Activated B cell treated with CpG ODN at 0.5 μM for 24 hours (primary cell): ENCODE results near the gene ARHGEF17. TPM values are rescaled to one million over a fixed set of nuclear protein-coding genes. Genes with fewer than 3 reads are reported as not detected.
A peak's percentile ranks its signal among the peaks of the same experiment; 100 is the strongest.

Experiments used
- ATAC-seq: fragments of 200-7000 bp; cut with Tn5 transposase; one replicate; pipeline ENCODE4 v1.10.0; 2021; ENCODE audit warnings: low read depth, mild to moderate bottlenecking, moderate library complexity
- CTCF ChIA-PET: fragments of 350-600 bp; sonication (Branson Sonifier 250); formaldehyde crosslinking; loops from one replicate; lab custom pipeline; 2021; ENCODE audit warnings: antibody characterized with exemption; lab: Charles Lee
- POLR2A ChIA-PET: fragments of 350-600 bp; sonication (Branson Sonifier 250); formaldehyde crosslinking; loops from one replicate; lab custom pipeline; 2021; ENCODE audit warnings: antibody characterized with exemption; lab: Charles Lee
- DNase-seq: peaks from one replicate; pipeline ENCODE4 v3.0.0; 2022
- H3K27ac Mint-ChIP-seq: one replicate; pipeline ENCODE4 v1.8.0; 2020; ENCODE audit warnings: mixed read lengths
- H3K27me3 Mint-ChIP-seq: one replicate; pipeline ENCODE4 v1.8.0; 2021; ENCODE audit warnings: mixed read lengths
- H3K36me3 Mint-ChIP-seq: one replicate; pipeline ENCODE4 v1.8.0; 2021; ENCODE audit warnings: low read depth, mixed read lengths
- H3K4me1 Mint-ChIP-seq: one replicate; pipeline ENCODE4 v1.8.0; 2021; ENCODE audit warnings: mixed read lengths
- H3K4me3 Mint-ChIP-seq: one replicate; pipeline ENCODE4 v1.8.0; 2020; ENCODE audit warnings: mild to moderate bottlenecking, mixed read lengths
- H3K9me3 Mint-ChIP-seq: one replicate; pipeline ENCODE4 v1.8.0; 2020; ENCODE audit warnings: mixed read lengths
- intact Hi-C: fragments of 100-400 bp; cut with micrococcal nuclease; formaldehyde crosslinking; loops from one replicate; pipeline ENCODE4 v1.15.1; 2024
- total RNA-seq: library from RNA; stranded (reverse); gene quantifications from 2 replicates; pipeline ENCODE4 v1.2.3, GENCODE V29; 2022
- TF ChIP-seq, protein P1 (sequence below): fragments of 200-600 bp; IDR thresholded peaks from one replicate; pipeline ENCODE4 v1.8.0; 2022; ENCODE audit warnings: antibody characterized with exemption, mild to moderate bottlenecking

Gene ARHGEF17
- total RNA-seq, 1 donor from 2014 or later: 0.02 TPM

DNA sequence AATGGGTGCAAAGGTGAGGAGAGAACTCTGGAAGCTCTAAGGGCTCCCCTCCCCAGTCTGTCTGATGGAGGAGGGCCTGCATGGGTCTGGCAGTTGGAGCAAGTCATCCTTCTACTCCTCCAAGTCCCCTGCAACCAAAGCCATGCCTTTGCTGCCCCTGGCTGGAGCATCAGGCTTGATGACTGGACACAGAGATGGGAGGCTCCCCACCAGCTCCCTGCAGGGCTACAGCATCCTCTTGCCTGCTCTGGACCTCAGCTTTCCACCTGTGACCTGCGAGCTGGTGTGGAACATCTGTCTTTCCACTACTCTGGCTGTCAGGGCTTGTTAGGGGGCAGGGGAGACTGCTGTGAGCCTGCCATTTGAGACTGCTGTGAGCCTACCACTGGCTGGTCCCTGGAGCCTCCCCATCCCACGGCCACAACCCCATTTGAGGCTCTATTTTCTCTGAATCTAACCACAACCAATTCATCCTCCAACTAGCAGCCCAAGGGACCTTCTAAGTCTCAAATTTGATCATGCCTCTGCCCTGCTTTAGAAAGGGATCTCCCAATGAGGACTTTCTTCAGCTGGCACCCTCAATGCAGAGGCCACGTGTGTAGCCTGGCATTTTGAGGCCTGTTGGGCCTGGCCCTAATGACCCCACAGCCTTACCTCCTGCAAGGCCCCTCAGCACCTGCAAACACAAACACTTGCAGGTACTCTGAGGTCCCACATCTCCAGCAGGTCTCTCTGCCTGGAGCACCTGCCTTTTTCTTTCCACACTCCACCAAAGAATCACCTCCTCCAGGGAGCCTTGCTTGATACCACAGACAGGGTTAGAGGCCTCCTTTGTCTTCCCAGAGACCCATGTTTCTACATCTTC lies 26.0 kb upstream of the ARHGEF17 start:
- H3K4me3 Mint-ChIP-seq: no peak overlapping the region
- POLR2A ChIA-PET: no interaction called here
- CTCF ChIA-PET: no interaction called here
- H3K36me3 Mint-ChIP-seq: no peaks in the 10 kb centered on the region
- no peak overlapping the region for H3K27ac Mint-ChIP-seq
- DNase-seq (no peak), ATAC-seq (no peak)
- peaks cover under 1% of the 10 kb centered on the region for H3K4me1 Mint-ChIP-seq
- no peaks in the 10 kb centered on the region for H3K9me3 Mint-ChIP-seq
- H3K27me3 Mint-ChIP-seq: no peaks in the 10 kb centered on the region
- TF ChIP-seq, protein P1, sequence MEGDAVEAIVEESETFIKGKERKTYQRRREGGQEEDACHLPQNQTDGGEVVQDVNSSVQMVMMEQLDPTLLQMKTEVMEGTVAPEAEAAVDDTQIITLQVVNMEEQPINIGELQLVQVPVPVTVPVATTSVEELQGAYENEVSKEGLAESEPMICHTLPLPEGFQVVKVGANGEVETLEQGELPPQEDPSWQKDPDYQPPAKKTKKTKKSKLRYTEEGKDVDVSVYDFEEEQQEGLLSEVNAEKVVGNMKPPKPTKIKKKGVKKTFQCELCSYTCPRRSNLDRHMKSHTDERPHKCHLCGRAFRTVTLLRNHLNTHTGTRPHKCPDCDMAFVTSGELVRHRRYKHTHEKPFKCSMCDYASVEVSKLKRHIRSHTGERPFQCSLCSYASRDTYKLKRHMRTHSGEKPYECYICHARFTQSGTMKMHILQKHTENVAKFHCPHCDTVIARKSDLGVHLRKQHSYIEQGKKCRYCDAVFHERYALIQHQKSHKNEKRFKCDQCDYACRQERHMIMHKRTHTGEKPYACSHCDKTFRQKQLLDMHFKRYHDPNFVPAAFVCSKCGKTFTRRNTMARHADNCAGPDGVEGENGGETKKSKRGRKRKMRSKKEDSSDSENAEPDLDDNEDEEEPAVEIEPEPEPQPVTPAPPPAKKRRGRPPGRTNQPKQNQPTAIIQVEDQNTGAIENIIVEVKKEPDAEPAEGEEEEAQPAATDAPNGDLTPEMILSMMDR: no peak
- intact Hi-C loops: no loop called here

DNA sequence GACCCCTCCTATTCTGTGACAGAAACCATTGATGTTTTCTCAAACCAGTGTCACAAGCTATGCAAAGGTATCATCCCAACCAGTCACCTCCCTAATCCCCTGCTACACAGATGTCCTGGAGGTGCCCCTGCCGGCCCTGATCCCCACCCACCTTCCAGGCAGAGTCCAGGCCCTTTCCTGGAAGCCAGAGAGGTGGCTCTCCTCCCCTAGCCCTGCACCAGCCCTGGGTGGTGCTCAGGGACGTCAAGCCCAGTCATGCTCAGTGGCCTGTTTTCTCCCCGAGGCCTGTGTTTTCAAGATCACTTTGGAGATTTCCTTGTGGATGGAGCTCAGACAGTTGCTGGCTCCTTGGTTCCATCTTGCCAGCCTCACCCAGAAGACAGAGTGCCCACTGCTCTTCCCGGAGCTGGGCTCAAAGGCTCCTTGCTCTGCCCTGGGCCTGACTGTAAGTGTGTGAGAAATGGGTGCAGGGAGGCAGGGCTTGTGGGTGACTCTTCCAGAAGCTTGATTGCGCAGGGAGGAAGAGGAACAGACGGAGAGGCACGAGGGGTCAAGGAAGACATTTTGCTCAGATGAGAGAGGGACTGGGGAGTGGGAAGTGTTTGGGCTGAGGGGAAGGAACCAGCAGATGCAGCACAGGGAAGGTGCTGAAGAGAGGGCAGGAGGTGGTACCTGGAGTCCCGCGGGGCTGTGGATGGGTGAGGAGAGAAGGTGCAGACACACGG lies 24.6 kb upstream of the ARHGEF17 start:
- ChIA-PET POLR2A (no interaction called here), CTCF (no interaction called here)
- Mint-ChIP-seq H3K36me3 (no peaks in the 10 kb centered on the region), H3K27ac (no peak overlapping the region), H3K4me1 (peaks cover 13% of the 10 kb centered on the region), H3K9me3 (no peaks in the 10 kb centered on the region), H3K27me3 (no peaks in the 10 kb centered on the region), H3K4me3 (no peak overlapping the region)
- DNase-seq: no peak
- TF ChIP-seq, protein P1: no peak
- intact Hi-C loops: no loop called here
- no peak for ATAC-seq

DNA sequence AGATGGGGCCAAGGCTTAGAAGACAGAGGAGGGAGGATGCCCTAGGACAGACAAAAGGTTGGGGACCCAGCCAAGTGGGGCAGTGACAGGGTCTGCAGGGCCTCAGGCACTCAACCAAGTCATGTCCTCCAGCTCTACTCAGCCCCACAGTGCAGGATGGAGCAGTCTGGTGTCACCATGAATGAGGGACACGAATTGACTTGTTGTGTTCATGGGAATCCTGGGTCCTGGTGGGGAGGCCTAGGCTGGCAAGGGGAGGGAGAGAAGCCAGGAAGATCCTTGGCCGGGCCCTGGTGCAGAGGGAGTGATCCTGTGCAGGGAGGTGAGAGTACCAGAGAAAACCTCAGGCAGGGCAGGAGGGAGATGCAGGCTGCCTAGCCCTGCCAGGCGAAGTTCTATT lies 24.0 kb upstream of the ARHGEF17 start:
- TF ChIP-seq, protein P1: no peak
- no peak for ATAC-seq
- POLR2A ChIA-PET: no interaction called here
- Mint-ChIP-seq H3K27ac (no peak overlapping the region), H3K36me3 (no peaks in the 10 kb centered on the region), H3K27me3 (no peaks in the 10 kb centered on the region), H3K4me3 (no peak overlapping the region), H3K9me3 (no peaks in the 10 kb centered on the region), H3K4me1 (peaks cover 20% of the 10 kb centered on the region)
- intact Hi-C loops: no loop called here
- CTCF ChIA-PET: no interaction called here
- no peak for DNase-seq

DNA sequence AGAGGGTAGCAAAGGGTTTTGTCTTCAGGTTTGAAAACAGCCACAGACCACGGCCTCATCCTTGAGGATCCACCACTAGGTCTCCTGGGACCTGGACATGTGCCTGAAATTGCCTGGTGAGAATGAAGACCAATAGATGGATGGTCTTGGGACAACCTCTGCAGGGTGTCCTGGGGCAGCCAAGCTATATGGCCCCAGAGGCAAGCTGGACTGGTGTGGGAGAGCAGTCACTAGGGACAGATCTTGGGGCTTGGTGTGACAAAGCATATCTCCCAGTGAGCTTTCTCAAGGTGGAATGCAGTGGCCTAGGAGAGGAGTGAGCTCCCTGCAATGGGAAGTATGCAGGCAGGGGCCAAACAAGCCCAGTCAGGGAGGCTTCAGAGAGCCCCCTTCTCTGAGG lies 22.4 kb upstream of the ARHGEF17 start:
- CTCF ChIA-PET: no interaction called here
- H3K27ac Mint-ChIP-seq: peak overlapping the region; percentile 36

More for the DNA sequence above, 22.4 kb upstream of the ARHGEF17 start:
- Mint-ChIP-seq H3K4me1 (peaks cover 33% of the 10 kb centered on the region), H3K9me3 (no peaks in the 10 kb centered on the region), H3K27me3 (no peaks in the 10 kb centered on the region), H3K4me3 (no peak overlapping the region), H3K36me3 (no peaks in the 10 kb centered on the region)
- DNase-seq (no peak), ATAC-seq (no peak)
- intact Hi-C loops: loop anchor here (5.0 kb wide), 1 partner anchor 102 kb away; no protein-coding TSS in a partner anchor
- POLR2A ChIA-PET: no interaction called here
- TF ChIP-seq, protein P1: no peak
